ENCODE results near the gene DOCK4.

DOCK4 gene

DNA sequence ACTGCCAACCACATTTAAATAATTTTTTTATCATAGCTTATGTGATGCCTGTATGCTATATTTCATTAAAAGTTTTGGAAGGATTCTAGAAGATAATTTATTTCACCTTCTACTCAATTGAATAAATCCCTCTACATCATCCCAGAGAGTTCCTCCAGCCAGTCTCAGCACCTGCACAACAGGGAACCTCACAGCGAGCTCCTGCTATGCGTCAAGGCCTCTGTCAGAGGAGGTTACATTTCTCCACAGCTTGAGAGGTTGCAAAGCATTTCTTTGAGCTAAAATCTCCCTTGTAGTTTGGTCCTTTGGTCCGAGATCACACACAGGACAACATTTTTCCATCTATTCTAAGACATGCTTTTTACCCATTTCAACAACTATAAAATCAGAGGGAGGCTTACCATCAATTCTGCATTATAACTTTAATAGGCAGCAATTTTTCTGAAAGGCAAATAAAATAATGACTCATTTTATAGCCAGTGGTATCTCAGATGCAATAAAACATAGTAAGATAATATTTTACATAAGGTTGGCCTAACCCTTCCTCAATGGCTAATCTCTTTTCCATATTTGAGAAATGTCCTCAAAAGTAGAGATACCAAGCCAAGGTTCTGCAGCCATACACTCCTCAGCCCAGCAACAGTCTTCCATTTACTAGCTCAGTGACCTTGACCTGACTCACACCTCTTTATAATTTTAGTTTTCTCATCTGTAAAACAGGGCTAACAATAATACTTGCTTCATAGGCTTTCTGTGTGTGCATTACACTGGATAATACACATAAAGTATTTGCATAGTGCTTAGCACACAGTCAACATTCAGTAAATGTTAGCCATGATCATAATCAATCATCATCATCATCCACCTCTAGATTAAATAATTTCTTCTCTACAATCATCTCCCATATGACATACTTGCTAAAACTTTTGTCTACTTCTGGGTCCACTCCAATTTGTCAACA, 68.8 kb downstream of the DOCK4 start:
- no peak for DNase-seq (ENCODE audit: extremely low spot score)
- POLR2A ChIA-PET = no interaction called here
- CTCF ChIA-PET = interaction anchor here (1.2 kb wide), 1 partner anchor 13 kb away, joined by 3 read pairs; no protein-coding TSS in a partner anchor
- TF ChIP-seq, protein P1, sequence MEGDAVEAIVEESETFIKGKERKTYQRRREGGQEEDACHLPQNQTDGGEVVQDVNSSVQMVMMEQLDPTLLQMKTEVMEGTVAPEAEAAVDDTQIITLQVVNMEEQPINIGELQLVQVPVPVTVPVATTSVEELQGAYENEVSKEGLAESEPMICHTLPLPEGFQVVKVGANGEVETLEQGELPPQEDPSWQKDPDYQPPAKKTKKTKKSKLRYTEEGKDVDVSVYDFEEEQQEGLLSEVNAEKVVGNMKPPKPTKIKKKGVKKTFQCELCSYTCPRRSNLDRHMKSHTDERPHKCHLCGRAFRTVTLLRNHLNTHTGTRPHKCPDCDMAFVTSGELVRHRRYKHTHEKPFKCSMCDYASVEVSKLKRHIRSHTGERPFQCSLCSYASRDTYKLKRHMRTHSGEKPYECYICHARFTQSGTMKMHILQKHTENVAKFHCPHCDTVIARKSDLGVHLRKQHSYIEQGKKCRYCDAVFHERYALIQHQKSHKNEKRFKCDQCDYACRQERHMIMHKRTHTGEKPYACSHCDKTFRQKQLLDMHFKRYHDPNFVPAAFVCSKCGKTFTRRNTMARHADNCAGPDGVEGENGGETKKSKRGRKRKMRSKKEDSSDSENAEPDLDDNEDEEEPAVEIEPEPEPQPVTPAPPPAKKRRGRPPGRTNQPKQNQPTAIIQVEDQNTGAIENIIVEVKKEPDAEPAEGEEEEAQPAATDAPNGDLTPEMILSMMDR (IDR thresholded peaks at IDR 0.05; ENCODE audit: control extremely low read depth, extremely low read depth, low read depth, missing control alignments) = no peak

DNA sequence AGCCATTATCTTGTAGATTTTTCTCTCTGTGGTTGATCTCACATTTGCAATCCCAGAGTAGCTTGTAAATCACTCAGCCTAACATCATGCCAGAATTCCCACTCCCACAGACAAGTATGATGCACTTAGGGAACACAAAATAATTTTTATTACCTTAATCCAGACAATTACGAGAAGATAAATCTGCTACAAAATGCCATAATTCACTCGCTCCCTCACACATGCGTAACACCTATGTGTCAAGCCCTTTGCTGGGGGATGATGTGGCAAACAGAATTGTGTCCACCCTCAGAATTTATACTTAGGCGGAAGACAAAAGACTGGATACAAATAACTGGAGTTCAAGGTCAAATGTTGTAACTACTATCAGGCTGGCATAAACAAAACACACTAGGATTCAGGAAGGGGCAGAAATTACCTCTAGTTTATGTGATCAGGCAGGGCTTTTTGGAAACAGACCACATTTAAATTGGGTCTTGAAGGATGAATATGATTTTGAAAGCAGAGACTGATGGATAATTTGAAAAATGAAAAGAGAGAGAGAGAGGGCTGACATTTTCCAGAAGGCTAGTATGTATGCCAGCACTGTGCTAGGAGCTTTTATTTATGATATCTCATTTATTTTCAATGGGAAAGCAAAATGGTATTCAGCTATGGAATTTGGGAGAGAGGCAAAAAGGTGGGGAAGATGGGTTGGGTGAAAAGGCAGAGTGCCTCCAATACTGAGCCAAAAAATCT, 69.8 kb downstream of the DOCK4 start:
- DNase-seq (ENCODE audit: extremely low spot score) = no peak
- ChIA-PET CTCF (interaction anchor here (0.8 to 1.6 kb wide), 5 partner anchors 11 to 133 kb away, joined by 3 to 5 read pairs (median 3); no protein-coding TSS in a partner anchor), POLR2A (no interaction called here)
- TF ChIP-seq, protein P1 (IDR thresholded peaks at IDR 0.05; ENCODE audit: control extremely low read depth, extremely low read depth, low read depth, missing control alignments) = no peak

DNA sequence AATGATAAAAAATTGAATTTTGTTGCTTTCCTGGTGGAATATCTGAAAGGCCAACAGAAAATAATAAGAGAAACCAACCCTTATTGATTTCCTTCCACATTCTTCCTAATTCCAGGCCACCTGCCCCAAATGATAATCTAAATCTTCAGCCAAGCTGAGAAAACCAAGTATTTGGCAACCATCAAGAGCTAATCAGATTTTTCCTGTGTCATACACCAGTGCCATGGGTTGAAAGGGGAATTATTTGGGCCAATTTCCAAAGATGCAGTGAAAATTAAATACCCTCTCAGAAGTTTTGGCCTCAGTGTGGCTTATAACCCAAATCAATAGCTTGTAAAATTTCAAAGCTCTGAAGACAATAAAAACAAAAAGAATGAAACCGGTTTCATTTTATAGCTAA, 70.4 kb downstream of the DOCK4 start:
- DNase-seq (ENCODE audit: extremely low spot score) = no peak
- ChIA-PET CTCF (interaction anchor here (0.8 to 1.6 kb wide), 4 partner anchors 11 to 132 kb away, joined by 3 to 5 read pairs (median 3); no protein-coding TSS in a partner anchor), POLR2A (interaction anchor here (0.6 kb wide), 1 partner anchor 898 kb away, joined by 3 read pairs; no protein-coding TSS in a partner anchor)
- TF ChIP-seq, protein P1 (IDR thresholded peaks at IDR 0.05; ENCODE audit: control extremely low read depth, extremely low read depth, low read depth, missing control alignments) = no peak

DNA sequence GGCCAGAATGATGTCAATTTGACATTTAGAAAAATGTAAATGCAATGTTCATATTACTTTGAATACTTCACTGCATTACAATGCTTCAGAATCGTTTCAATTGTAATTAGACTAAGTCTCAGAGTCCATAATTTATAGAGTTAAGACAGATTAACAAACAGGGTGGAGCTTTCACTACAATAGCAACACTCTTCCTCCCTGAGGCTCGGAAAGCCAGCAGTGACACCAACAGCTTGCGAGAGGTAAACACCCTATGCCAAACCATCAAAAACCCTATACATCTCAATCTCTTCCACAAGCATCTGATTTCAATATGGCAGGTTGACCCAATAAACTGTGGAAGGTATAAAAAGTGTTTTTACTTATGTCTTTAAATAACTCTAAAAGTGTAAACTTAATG, 72.2 kb downstream of the DOCK4 start:
- ChIA-PET POLR2A (no interaction called here), CTCF (no interaction called here)
- no peak for DNase-seq (ENCODE audit: extremely low spot score)
- TF ChIP-seq, protein P1 (IDR thresholded peaks at IDR 0.05; ENCODE audit: control extremely low read depth, extremely low read depth, low read depth, missing control alignments) = no peak

DNA sequence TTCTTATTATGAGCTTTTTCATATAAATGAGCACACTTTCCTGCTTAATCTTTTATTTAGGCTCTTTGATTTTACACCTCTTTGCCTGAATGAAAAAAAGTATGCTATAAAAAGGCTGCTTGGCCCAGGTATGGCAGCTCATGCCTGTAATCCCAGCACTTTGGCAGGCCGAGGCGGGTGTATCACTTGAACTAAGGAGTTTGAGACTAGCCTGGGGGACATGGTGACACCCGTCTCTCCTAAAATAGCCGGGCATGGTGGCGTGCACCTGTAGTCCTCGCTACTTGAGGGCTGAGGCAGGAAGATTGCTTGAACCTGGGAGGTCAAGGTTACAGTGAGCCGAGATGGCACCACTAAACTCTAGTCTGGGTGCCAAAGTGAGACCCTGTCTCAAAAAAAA, 72.9 kb downstream of the DOCK4 start:
- TF ChIP-seq, protein P1 (IDR thresholded peaks at IDR 0.05; ENCODE audit: control extremely low read depth, extremely low read depth, low read depth, missing control alignments) = no peak
- CTCF ChIA-PET = interaction anchor here (1.8 kb wide), 1 partner anchor 9 kb away, joined by 4 read pairs; no protein-coding TSS in a partner anchor
- no peak for DNase-seq (ENCODE audit: extremely low spot score)
- POLR2A ChIA-PET = no interaction called here

DNA sequence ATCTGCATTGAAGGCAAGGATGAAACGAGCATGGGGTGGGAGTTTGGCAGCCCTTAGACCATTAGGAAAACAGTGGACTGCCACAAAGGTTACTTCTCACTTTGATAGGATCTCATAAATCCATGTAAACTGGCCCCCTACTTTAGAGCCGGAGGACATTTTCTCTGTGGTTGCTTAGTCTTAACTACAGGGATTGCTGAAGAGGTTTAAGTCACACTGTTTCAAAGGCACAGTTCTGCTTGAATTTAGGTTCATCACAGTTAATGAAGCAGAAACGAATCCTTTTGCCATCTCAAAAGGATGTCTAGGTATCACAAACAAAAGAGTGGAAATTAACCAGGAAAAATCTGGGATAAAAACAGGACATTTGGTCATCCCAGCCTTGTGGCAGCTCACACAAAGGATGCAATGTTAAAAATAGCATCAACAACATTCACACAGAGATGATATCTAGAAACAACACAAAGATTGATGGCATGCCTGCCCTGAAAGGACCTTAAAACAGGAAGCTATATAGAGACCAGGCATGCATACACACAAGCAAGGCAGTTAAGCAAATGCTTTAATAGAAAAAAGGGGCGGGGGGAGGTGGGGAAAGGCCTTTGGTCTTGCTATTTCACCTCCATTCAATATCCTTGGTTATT, 74.0 kb downstream of the DOCK4 start:
- DNase-seq (ENCODE audit: extremely low spot score) = no peak
- POLR2A ChIA-PET = no interaction called here
- CTCF ChIA-PET = interaction anchor here (1.8 kb wide), 1 partner anchor 10 kb away, joined by 4 read pairs; no protein-coding TSS in a partner anchor

More for the DNA sequence above, 74.0 kb downstream of the DOCK4 start:
- TF ChIP-seq, protein P1 (IDR thresholded peaks at IDR 0.05; ENCODE audit: control extremely low read depth, extremely low read depth, low read depth, missing control alignments) = no peak

Data from GM10248 (cell line).